ENCODE measurements around the gene RLN3.
A peak's percentile ranks its signal among the peaks of the same experiment; 100 is the strongest.
"Not testable (repeated sequence)": the region's sequence is repeated elsewhere in the genome, so short reads cannot be mapped to it uniquely, and the experiment has no call there.

The RLN3 gene

DNA sequence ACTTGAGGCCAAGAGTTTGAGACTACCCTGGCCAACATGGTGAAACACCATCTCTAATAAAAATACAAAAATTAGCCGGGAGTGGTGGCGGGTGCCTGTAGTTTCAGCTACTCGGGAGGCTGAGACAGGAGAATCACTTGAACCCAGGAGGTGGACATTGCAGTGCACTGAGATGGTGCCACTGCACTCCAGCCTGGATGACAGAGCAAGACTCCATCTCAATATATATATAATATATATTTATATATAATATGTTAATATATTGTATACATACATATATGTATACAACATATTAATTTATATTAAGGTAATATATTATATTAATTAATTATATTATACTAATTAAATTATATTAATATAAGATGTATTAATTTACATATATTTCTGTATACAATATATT lies 8.2 kb upstream of the RLN3 start:
- H3K9me3 ChIP-seq (ENCODE audit: control insufficient read depth in 2 of 2, low read length in 2 of 2); H3K36me3 ChIP-seq (ENCODE audit: control insufficient read depth in 2 of 2, insufficient read depth in 2 of 2, low read length in 2 of 2); H3K4me3 ChIP-seq (ENCODE audit: low read length in 2 of 2); H3K9ac ChIP-seq (ENCODE audit: low read depth in 1 of 2, low read length in 2 of 2); H3K4me1 ChIP-seq (ENCODE audit: control insufficient read depth in 2 of 2, insufficient read depth in 2 of 2, low read length in 2 of 2); H3K27ac ChIP-seq (ENCODE audit: low read depth in 2 of 2, low read length in 2 of 2); H3K27me3 ChIP-seq (ENCODE audit: control insufficient read depth in 2 of 2, insufficient read depth in 2 of 2, low read length in 2 of 2): not testable (repeated sequence)

DNA sequence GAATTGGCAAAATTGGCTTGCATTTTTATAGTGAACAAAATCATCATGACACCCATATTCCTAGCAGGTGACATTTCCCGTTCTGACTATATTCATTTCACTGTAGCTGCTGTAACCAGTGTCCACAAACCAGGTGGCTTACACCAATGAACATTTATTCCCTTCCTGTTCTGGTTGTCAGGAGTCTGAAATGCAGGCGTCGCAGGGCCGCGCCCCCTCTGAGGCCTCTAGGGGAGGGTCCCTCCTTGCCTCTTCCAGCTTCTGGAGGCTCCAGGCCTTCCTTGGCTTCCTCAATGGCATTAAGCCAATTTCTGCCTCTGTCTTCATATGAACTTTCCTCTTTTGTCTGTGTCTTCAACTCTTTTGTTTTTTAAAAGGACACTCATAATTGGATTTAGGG lies 6.5 kb upstream of the RLN3 start:
- peaks cover 0 to 3% of the 10 kb centered on the region in 2 donors for H3K4me1 ChIP-seq (ENCODE audit: control insufficient read depth in 2 of 2, insufficient read depth in 2 of 2, low read length in 2 of 2)
- no peak overlapping the region for H3K9ac ChIP-seq (ENCODE audit: low read depth in 1 of 2, low read length in 2 of 2)
- H3K27me3 ChIP-seq (ENCODE audit: control insufficient read depth in 2 of 2, insufficient read depth in 2 of 2, low read length in 2 of 2): no peaks in the 10 kb centered on the region
- no peaks in the 10 kb centered on the region for H3K9me3 ChIP-seq (ENCODE audit: control insufficient read depth in 2 of 2, low read length in 2 of 2)
- H3K36me3 ChIP-seq (ENCODE audit: control insufficient read depth in 2 of 2, insufficient read depth in 2 of 2, low read length in 2 of 2): no peaks in the 10 kb centered on the region
- H3K27ac ChIP-seq (ENCODE audit: low read depth in 2 of 2, low read length in 2 of 2): no peak overlapping the region
- H3K4me3 ChIP-seq (ENCODE audit: low read length in 2 of 2): no peak overlapping the region

GRCh38 chr19:14022469-14022868 lies 5.5 kb upstream of the RLN3 start:
- no peaks in the 10 kb centered on the region for H3K27me3 ChIP-seq (ENCODE audit: control insufficient read depth in 2 of 2, insufficient read depth in 2 of 2, low read length in 2 of 2)
- no peak overlapping the region for H3K4me3 ChIP-seq (ENCODE audit: low read length in 2 of 2)
- H3K9ac ChIP-seq (ENCODE audit: low read depth in 1 of 2, low read length in 2 of 2): no peak overlapping the region
- H3K9me3 ChIP-seq (ENCODE audit: control insufficient read depth in 2 of 2, low read length in 2 of 2): no peaks in the 10 kb centered on the region
- H3K4me1 ChIP-seq (ENCODE audit: control insufficient read depth in 2 of 2, insufficient read depth in 2 of 2, low read length in 2 of 2): peaks cover 0 to 3% of the 10 kb centered on the region in 2 donors
- H3K36me3 ChIP-seq (ENCODE audit: control insufficient read depth in 2 of 2, insufficient read depth in 2 of 2, low read length in 2 of 2): no peaks in the 10 kb centered on the region
- no peak overlapping the region for H3K27ac ChIP-seq (ENCODE audit: low read depth in 2 of 2, low read length in 2 of 2)

DNA sequence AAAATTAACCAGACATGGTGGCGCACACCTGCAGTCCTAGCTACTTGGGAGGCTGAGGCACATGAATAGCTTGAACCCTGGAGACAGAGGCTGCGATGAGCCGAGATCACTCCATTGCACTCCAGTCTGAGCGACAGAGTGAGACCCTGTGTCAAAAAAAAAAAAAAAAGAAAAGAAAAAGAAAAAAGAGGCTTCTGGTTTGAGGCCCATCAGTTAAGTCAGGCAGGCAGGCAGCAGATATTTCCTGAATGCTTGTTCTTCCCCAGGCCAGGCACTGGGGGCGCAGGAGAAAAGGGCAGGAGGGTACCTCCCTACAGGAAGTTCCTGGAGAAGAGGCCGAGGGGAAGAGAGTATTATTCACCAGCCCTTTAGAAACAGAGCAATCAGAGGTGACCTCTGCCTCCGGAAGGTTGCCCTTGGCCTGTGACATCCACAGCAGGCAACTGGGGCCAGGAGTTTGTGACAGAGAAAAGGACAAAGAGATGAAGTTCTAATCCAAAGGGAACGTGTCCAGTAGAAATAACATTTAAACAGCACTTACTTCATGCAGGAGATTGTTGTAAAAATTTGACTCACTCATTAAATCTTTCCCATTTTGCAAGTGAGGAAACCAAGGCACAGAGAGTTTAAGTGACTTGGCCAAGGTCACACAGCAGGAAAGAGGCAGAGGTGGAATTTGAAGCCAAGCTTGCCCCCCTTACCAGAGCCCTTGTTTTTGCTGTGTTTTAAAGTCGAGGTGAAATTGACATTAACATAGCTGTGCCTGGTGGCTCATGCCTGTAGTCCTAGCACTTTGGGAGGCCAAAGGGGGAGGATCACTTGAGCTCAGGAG lies 4.3 kb upstream of the RLN3 start:
- Histone ChIP-seq H3K9me3 (ENCODE audit: control insufficient read depth in 2 of 2, low read length in 2 of 2) (no peaks in the 10 kb centered on the region), H3K4me3 (ENCODE audit: low read length in 2 of 2) (no peak overlapping the region), H3K36me3 (ENCODE audit: control insufficient read depth in 2 of 2, insufficient read depth in 2 of 2, low read length in 2 of 2) (no peaks in the 10 kb centered on the region), H3K27ac (ENCODE audit: low read depth in 2 of 2, low read length in 2 of 2) (peak overlapping the region; percentile 52 to 56), H3K9ac (ENCODE audit: low read depth in 1 of 2, low read length in 2 of 2) (peak overlapping the region in 1 of 2 donors; percentile 29), H3K27me3 (ENCODE audit: control insufficient read depth in 2 of 2, insufficient read depth in 2 of 2, low read length in 2 of 2) (no peaks in the 10 kb centered on the region), H3K4me1 (ENCODE audit: control insufficient read depth in 2 of 2, insufficient read depth in 2 of 2, low read length in 2 of 2) (peaks cover 0 to 3% of the 10 kb centered on the region in 2 donors)

GRCh38 chr19:14026652-14027192 lies 1.2 kb upstream of the RLN3 start:
- H3K4me3 ChIP-seq (ENCODE audit: low read length in 2 of 2); H3K4me1 ChIP-seq (ENCODE audit: control insufficient read depth in 2 of 2, insufficient read depth in 2 of 2, low read length in 2 of 2); H3K27me3 ChIP-seq (ENCODE audit: control insufficient read depth in 2 of 2, insufficient read depth in 2 of 2, low read length in 2 of 2); H3K9me3 ChIP-seq (ENCODE audit: control insufficient read depth in 2 of 2, low read length in 2 of 2); H3K9ac ChIP-seq (ENCODE audit: low read depth in 1 of 2, low read length in 2 of 2); H3K27ac ChIP-seq (ENCODE audit: low read depth in 2 of 2, low read length in 2 of 2); H3K36me3 ChIP-seq (ENCODE audit: control insufficient read depth in 2 of 2, insufficient read depth in 2 of 2, low read length in 2 of 2): not testable (repeated sequence)

DNA sequence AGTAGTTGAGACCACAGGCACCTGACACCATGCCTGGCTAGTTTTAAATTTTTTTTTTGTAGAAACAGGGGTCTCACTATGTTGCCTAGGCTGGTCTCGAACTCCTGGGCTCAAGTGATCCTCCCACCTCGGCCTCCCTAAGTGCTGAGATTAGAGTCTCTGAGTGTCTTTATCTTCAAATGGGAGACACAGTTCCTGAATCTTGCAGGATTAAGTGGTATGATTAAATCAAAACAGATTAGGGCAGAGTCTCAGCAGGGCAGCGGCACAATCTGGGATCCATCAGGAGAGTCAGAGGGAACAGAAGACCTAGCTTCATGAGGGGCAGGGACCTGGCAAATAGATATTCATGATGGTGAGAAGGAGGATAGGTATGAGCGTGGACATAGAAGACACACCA lies 953 bp downstream of the RLN3 start:
- Histone ChIP-seq H3K4me3 (ENCODE audit: low read length in 2 of 2) (no peak overlapping the region), H3K9ac (ENCODE audit: low read depth in 1 of 2, low read length in 2 of 2) (no peak overlapping the region), H3K9me3 (ENCODE audit: control insufficient read depth in 2 of 2, low read length in 2 of 2) (no peaks in the 10 kb centered on the region), H3K27me3 (ENCODE audit: control insufficient read depth in 2 of 2, insufficient read depth in 2 of 2, low read length in 2 of 2) (peaks cover 0 to 2% of the 10 kb centered on the region in 2 donors), H3K4me1 (ENCODE audit: control insufficient read depth in 2 of 2, insufficient read depth in 2 of 2, low read length in 2 of 2) (peaks cover 9 to 13% of the 10 kb centered on the region in 2 donors), H3K36me3 (ENCODE audit: control insufficient read depth in 2 of 2, insufficient read depth in 2 of 2, low read length in 2 of 2) (no peaks in the 10 kb centered on the region), H3K27ac (ENCODE audit: low read depth in 2 of 2, low read length in 2 of 2) (no peak overlapping the region)

GRCh38 chr19:14030997-14031718 lies 3.2 kb downstream of the RLN3 start:
- Histone ChIP-seq H3K36me3 (ENCODE audit: control insufficient read depth in 2 of 2, insufficient read depth in 2 of 2, low read length in 2 of 2) (no peaks in the 10 kb centered on the region), H3K4me1 (ENCODE audit: control insufficient read depth in 2 of 2, insufficient read depth in 2 of 2, low read length in 2 of 2) (peaks cover 9 to 13% of the 10 kb centered on the region in 2 donors), H3K4me3 (ENCODE audit: low read length in 2 of 2) (peak overlapping the region; percentile 70 to 73), H3K9ac (ENCODE audit: low read depth in 1 of 2, low read length in 2 of 2) (peak overlapping the region; percentile 38 to 74), H3K27me3 (ENCODE audit: control insufficient read depth in 2 of 2, insufficient read depth in 2 of 2, low read length in 2 of 2) (peaks cover 0 to 2% of the 10 kb centered on the region in 2 donors), H3K27ac (ENCODE audit: low read depth in 2 of 2, low read length in 2 of 2) (peak overlapping the region; percentile 42 to 72), H3K9me3 (ENCODE audit: control insufficient read depth in 2 of 2, low read length in 2 of 2) (no peaks in the 10 kb centered on the region)

GRCh38 chr19:14031719-14032480 lies 4.0 kb downstream of the RLN3 start, which contains the start of gene IL27RA:
Gene IL27RA (plus strand): TSS chr19:14031762. CDS start chr19:14031873, 111 bp downstream.
- peaks cover 0 to 2% of the 10 kb centered on the region in 2 donors for H3K27me3 ChIP-seq (ENCODE audit: control insufficient read depth in 2 of 2, insufficient read depth in 2 of 2, low read length in 2 of 2)
- peak within 1 kb of the TSS; percentile 68 to 74 for H3K9ac ChIP-seq (ENCODE audit: low read depth in 1 of 2, low read length in 2 of 2)
- H3K4me3 ChIP-seq (ENCODE audit: low read length in 2 of 2): peak within 1 kb of the TSS; percentile 70 to 73
- H3K36me3 ChIP-seq (ENCODE audit: control insufficient read depth in 2 of 2, insufficient read depth in 2 of 2, low read length in 2 of 2): no peaks in the 10 kb centered on the region
- peaks cover 9 to 13% of the 10 kb centered on the region in 2 donors for H3K4me1 ChIP-seq (ENCODE audit: control insufficient read depth in 2 of 2, insufficient read depth in 2 of 2, low read length in 2 of 2)
- peak within 1 kb of the TSS; percentile 42 to 72 for H3K27ac ChIP-seq (ENCODE audit: low read depth in 2 of 2, low read length in 2 of 2)
- H3K9me3 ChIP-seq (ENCODE audit: control insufficient read depth in 2 of 2, low read length in 2 of 2): no peaks in the 10 kb centered on the region

GRCh38 chr19:14033946-14034345 lies 6.0 kb downstream of the RLN3 start:
- Histone ChIP-seq H3K36me3 (ENCODE audit: control insufficient read depth in 2 of 2, insufficient read depth in 2 of 2, low read length in 2 of 2) (no peaks in the 10 kb centered on the region), H3K9me3 (ENCODE audit: control insufficient read depth in 2 of 2, low read length in 2 of 2) (no peaks in the 10 kb centered on the region), H3K9ac (ENCODE audit: low read depth in 1 of 2, low read length in 2 of 2) (no peak overlapping the region), H3K27me3 (ENCODE audit: control insufficient read depth in 2 of 2, insufficient read depth in 2 of 2, low read length in 2 of 2) (peaks cover 0 to 2% of the 10 kb centered on the region in 2 donors), H3K4me3 (ENCODE audit: low read length in 2 of 2) (no peak overlapping the region), H3K4me1 (ENCODE audit: control insufficient read depth in 2 of 2, insufficient read depth in 2 of 2, low read length in 2 of 2) (peaks cover 9 to 13% of the 10 kb centered on the region in 2 donors), H3K27ac (ENCODE audit: low read depth in 2 of 2, low read length in 2 of 2) (no peak overlapping the region)
